ENCODE results near the gene FUT7.

The FUT7 gene

DNA sequence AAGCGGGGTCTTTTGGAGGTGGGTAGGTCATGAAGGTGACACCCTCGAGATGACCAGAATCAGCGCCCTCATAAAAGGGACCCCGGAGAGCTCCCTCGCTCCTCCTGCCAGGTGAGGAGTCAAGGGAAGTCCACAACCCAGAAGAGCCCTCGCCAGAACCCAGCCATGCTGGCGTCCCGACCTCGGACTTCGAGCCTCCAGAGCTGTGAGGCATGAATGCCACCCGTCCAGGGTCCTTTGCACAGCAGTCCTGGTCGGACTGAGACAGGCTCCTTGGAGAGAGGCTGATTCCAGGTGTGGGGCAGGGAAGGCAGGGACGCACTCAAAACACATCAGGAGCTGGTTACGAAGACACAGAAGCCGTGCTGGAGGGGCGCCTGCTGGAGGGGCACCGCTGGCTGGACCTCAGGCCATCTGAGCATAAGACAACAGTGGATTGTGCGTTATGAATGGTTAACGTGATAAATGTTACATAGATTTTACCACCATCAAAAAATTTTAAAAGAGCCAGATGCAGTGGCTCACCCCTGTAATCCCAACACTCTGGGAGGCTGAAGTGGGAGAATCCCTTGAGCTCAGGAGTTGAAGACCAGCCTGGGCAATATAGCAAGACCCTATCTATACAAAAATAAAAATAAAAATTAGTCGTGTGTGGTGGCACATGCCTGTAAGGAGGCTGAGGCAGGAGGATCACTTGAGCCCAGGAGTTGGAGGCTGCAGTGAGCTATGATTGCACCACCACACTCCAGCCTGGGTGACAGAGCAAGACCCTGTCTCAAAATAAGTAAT, 29.8 kb downstream of the FUT7 start:
- no peak for DNase-seq (ENCODE audit: low spot score)

DNA sequence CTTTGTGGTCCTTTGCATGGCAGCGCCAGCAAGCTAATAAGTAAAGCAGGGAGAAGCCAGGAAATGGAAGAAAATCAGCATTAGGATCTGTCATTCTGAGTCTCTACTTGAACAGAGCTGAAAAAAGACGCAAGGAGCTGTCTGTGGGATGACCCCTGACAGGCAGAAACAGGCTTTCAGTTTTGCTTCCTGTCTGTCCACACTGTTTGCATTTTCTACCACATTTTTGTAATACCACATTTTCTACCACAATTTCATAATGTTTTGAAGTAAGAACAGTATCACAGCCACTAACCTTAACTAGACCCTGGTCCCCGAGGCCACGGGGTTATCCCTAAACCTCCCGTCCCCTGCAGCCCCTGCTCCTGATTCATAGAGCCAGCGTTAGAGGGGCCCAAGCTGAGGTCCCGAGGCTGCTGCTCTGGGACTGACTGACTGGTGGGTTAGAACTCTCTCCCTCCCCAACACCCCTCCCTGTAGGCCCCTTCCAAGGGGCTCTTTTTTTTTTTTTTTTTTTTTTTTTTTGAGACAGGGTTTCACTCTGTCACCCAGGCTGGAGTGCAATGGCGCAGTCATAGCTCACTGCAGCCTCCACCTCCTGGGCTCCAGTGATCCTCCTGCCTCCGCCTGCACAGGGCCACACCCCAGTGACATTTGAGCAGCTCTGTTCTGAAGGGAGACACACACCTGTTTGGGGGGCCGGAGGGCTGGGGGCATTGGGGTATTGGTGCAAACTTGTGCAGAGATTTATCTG, 31.5 kb downstream of the FUT7 start:
- DNase-seq (ENCODE audit: low spot score) = peak; percentile 69

DNA sequence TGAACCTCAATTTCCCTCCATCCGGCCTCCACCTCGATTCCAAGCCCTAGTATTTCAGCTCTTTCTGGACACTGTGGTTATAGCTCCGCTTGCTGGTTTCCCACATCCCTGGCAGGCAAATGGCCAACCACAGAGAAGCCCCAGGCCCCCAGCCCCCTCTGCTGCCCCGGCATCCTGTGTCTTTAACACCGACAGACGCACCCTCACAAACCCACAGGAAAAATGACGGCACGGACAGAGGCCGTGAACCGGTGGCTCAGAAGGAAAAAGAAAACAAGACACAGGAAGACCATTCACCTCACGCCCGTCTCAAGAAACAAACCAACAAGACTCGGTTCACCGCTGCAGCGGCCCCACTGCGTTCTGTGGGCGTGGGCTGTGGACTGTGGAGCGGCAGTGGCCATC, 34.1 kb downstream of the FUT7 start:
- no peak for DNase-seq (ENCODE audit: low spot score)

DNA sequence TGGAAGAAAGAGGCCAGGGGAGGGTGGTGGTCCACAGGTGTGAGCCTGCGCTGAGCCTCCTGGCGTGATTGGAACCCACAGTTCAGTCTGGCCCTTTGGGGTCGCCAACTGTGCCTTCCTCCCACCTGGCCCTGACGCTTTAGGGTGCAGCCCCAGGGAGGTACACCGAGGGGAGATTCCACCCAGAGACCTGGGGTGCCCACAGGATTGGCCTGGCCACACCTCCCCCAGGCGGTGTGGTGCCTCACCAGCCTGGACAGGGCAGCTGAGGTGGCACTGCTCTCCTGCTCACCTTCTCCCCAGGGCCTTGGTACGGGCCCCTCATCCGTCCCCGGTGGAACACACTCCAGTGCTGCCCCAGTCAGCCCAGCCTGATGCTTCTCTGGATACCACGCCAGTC, 34.5 kb downstream of the FUT7 start:
- no peak for DNase-seq (ENCODE audit: low spot score)

DNA sequence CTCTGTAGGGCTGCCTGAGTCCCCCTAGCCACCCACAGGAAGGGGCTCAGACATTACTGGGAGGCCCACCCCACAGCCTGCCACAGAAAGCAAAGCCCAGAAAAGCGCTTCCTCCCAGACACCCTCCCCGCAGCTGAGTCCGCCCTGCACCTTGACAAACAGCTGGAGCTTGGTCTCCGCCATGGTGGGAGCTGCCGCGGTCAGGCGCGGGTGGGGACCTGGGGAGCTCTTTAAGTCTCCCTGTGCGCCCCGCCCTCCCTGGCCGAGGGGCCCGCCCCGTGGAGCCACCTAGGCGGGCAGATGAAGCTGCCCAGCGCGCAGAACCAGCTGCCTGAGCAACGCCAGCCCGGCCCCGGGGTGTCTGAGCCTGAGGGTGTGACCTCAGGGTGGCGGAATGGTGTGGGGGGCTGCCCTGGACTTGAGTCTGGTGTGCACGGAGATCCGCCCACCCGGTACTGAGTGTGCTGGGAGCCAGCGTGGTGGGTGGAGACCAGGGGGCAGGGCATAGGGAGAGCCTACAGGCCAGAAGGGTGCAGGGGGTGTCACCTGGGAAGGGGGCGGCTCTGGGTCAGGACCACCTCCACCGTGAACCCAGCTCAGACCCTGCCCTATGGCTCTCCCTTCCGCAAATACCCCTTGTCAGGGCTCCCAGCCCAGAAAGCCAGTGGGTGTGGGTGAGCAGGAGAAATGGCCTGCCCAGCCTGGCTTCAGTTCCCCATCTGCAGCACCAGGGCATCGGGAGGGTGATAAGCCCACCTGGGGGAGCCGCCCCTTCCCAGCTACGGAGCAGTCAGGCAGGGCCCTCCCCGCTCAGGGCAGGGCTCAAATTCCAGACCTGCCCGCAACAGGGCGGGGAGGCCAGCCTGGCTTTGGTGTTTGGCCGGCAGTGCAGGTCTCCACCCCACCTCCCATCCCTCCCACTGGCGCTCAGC, 35.3 kb downstream of the FUT7 start, which contains the start of gene CLIC3:
TSS of gene CLIC3 (minus strand) at position 208 of the 932 bp plus-strand sequence. CDS start at position 183, 25 bp downstream.
- DNase-seq (ENCODE audit: low spot score) = no peak

DNA sequence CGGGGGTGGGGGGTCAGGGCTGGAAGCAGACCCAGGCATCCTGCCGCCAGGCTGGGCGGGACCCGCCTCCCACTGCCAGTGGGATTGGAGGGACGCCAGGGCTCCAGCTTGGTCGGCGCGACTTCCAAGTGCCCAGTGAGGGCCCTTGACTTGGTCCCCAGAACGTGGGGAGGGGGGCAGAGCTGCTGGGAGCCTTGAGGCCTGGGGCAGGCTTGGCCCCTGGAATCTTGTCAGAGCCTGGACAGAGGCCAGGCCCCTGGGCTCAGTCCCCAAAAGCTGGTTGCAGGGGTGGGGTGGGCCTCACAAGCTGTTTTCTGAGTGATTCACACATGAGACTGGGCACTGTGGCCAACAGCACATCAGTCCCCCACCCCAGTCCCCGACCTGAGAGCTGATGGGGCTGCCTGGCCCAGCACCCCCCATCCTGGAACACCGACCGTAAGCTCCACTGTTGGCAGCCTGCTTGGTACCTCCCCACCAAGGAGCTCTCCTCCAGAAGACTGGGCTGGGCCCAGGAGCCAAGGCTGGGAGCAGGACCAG, 36.0 kb downstream of the FUT7 start:
- peak; percentile 56 for DNase-seq (ENCODE audit: low spot score)

DNA sequence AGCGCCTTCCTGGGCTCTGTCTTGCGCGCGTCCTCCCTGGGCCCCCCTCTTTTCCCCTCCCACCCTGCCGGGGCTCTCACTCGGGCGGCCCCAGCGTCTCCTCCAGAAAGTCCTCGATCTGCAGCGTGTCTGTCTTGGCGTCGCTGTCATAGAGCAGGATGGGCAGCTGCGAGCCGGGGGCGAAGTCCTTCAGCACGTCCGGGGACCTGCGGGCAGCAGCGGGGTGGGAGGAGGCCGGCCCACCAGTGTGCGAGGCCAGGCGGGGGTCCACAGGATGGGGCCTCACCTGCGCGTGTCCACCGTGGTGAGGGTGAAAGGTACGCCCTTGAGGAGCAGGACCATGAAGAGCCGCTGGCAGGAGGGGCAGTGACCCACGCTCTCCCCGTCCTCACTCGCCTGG, 36.5 kb downstream of the FUT7 start:
- DNase-seq (ENCODE audit: low spot score) = no peak

DNA sequence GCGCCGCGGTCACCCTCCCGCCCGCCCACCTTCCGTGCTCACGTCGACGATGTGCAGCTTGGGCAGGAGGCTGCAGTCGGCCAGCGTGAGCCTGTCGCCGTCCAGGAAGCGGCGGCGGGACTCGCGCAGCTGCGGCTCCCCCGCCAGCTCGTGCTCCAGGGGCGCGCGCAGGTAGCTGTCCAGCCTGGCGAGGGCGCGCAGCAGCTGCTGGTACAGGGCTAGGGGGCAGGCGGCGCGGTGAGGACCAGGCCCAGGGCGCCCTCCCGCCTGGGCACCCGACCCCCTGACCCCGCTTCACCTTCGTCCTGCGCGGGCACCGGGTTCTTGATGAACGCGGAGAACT, 37.0 kb downstream of the FUT7 start:
- no peak for DNase-seq (ENCODE audit: low spot score)

DNA sequence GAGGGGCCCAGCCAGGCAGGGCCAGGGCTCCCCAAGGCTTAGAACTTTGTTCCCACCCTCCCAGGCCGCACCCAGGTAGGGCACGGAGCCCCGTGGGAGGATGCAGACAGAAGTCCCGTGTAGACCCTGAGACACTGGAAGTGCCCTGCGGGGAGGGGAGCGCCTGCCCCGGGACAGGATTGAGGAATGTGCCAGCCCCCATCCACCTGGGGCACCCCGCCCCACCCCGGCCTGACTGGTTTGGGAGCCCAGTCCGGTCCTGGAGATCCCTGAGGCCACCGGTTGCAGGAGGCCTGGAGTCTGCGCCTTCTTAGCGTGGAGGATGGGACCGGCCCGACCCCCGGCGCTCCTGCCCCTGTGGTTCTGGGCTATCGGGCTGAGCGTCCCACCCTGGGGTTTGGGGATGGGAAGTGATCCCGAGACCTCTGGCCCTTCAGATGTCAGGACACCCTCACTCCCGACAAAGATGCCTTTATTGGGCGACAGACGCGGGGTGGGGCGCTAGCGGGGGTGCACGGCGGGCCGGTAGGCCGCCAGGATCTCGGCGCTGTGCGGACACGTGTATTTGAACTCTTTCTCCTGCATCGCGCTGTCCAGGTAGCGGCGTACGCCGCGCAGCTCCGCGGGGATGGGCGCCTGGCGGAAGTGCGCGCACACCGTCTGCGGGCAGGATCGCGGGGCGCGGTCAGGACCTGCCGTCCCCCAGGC, 37.6 kb downstream of the FUT7 start:
- no peak for DNase-seq (ENCODE audit: low spot score)

DNA sequence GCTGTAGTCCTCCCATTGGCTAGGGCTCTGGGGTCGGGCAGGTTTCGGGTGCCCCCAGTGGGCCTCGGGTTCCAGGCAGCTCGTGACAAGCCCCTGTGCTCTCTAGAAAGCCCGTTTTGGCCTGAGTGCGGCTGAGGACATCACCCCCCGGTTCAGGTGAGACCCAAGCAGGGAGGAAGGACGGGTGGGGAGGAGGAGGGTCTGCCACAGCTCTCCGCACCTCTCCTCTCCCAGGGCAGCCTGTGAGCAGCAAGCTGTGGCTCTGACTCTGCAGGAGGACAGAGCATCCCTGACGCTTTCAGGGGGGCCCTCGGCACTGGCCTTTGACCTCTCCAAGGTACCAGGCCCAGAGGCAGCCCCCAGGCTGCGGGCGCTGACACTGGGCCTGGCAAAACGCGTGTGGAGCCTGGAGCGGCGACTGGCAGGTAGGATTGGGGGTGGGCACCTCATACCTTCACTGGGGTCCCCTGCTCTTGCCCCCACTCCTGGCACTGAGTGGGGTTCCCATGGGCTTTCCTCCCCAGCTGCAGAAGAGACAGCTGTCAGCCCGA, 39.0 kb downstream of the FUT7 start:
- no peak for DNase-seq (ENCODE audit: low spot score)

DNA sequence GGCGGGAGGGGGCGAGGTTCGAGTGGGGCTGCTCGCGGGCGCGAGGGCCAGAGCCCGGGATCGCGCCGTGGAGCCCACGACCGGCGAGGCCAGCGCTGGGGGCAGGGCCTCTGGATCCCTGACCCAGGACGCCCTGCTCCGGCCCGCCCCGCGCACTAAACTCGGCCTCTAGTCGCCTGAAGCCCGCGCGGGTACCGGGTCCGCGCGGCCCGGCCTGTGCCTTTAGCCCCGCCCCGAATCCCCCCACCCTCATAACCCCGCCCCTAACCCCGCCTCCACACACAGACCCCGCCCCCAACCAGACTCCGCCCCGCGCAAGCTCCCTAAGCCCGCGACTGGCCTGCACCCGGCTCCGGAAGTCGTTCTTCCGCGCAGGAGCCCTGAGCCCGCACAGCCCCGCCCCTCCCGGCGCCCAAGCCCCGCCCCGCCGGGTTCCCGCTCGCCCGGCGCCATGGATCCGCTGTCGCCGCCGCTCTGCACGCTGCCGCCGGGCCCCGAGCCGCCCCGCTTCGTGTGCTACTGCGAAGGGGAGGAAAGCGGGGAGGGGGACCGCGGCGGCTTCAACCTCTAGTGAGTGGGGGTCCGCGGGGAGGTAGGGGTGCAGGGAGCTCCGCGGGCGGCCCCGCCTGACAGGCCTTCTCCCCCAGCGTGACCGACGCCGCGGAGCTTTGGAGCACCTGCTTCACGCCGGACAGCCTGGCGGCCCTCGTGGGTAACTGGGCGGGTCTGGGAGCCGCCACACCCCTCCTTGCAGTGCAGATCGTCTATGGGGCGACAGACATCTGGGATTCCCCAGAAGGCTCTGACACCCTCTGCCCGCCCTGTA, 39.7 kb downstream of the FUT7 start, which contains the start of gene PAXX:
TSS of gene PAXX (plus strand) at position 430 of the 826 bp plus-strand sequence. CDS start at position 452, 22 bp downstream.
- peak; percentile 98 for DNase-seq (ENCODE audit: low spot score)

DNA sequence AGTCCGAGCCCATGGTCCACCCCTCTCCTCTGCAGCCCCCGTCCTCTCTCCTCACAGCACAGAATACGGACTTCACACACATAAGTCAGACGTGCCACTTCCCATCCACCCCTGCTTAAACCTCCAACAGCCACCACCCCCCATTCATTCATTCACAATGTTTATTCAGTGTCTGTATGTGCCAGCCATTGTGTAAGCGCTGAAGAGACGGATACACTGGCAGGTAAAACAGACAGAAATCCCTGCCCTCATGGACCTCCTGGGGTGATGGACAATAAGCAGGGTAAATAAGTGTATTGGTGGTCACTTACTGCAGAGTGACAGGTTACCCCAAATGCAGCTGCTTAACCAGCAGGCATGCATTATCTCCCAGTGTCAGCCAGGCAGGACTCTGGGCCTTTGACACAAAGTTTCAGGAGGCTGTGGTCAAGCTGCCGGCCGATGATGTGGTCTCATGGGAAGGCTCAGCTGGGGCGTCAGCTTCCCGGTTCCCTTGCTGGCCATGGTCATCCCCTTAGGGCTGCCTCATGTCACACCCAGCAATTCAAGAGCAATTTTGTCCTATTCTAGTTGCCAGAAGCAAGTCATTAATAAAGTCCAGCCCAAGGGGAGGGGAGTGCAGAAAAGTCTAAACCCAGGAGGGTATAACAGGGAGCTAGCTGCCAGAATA, 41.5 kb downstream of the FUT7 start:
- no peak for DNase-seq (ENCODE audit: low spot score)

DNA sequence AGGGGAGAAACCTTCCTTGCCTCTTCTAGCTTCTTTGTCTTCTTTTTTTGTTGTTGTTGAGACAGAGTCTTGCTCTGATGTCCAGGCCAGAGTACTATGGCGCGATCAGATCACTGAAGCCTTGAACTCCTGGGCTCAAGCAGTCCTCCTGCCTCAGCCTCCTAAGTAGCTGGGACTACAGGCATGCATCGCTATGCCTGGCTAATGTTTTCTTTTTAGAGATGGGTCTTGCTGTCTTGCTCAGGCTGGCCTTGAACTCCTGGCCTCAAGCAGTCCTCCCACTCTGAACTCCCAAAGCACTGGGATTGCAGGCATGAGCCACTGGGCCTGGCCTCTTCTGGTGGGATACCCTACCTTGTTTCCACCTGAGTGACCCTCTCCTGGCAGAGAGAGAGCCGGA, 43.0 kb downstream of the FUT7 start:
- DNase-seq (ENCODE audit: low spot score) = no peak

DNA sequence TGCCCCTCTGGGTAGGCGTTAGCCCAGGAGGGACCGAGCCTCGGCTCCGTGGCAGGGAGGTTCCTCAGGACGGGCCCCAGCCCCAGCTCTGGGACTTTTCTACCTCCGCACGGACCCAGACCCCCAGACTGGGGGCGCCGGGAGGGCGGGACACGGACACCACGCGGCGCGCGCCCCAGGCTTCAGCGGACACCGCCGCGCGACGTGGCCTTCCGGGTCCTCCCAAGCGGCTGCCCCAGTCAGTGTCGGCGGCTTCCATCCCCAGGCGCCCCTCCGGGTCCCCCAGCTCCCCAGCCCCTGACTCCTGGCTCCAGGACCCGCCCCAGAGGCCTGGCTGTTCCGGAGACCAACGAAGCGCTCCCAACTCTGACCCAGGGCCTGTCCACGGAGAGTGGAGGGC, 46.0 kb downstream of the FUT7 start:
- DNase-seq (ENCODE audit: low spot score) = no peak

DNA sequence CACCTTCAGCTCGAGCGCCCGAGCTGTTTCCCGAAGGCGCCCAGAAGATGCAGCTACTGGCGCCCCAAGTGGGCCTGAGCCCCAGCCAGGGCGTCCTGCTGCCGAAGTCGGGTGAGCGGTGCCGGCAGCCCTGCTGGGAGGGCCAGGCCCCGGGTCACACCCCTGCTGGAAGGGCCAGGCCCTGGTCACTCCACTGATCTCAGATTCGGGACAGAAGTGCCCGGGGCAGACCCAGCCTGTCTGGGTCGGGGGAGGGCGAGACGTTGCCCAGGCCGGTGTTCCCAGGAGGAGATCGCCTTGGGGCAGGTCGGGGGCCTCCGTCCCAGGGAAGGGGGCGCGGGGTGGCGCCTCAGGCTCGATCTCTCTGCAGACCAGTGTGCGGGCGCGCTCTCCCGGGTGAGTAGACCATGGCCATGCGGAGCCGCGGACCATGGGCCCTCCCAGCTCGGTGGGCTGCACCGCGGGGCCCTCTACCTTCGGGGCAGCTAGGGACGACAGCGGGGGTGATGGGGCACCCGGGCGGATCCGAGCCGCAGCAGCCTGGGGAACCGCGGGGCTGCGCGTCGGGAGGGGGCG, 46.8 kb downstream of the FUT7 start:
- no peak for DNase-seq (ENCODE audit: low spot score)

DNA sequence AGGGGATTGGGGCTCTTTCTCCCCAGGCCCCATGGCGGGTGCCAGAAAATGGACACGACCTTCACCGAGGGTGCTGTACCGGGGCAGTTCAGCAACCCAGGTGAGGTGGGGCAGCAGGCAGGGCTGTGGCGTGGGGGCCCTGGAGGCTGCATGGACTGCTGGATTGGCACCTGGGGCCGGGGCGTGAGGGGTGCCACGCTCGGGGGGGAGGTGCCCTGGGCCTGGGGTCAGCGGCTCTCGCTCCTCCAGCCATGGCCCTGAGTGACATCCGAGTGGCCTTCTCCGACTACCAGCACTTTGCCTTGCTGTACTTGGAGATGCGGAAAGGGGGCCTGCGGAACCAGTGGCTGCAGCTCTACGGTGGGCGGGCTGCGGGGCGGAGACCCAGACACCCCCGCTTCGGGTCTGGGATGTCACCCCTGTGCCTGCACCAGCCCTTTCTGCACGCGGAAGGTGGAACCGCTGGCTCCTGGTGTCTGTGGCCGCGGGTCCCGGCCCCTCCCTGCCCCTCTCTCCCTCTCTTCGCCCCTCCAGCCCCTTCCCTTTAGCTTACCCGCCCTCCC, 47.3 kb downstream of the FUT7 start:
- no peak for DNase-seq (ENCODE audit: low spot score)

DNA sequence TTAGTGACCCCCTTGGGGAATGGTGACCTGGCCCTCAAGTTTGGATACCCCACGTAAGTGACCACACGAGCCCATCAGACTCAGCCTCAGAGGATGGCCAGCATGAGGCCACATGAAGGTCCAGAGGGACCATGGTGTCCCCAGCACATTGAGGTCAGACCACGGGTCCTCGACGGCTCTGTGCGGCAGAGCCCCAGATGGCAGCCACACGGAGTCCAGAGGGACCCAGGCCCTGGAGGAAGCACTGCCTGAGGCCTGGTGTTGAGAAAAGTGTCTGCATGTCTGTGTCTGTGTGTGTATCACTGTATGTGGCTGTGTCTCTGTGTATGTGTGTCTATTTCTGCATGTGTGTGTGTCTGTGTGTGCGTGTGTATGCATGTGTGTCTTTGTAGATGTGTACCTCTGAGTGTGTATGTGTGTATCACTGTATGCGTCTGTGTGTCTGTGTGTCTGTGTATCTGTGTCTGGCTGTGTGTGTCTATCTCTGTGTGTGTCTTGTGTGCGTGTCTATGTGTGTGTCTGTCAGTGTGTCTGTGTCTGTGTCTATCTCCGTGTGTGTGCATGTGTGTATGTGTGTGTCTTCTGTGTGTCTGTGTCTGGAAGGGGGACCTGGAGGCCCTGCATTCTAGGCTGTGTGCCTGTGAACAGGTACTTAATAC, 48.1 kb downstream of the FUT7 start:
- DNase-seq (ENCODE audit: low spot score) = no peak

DNA sequence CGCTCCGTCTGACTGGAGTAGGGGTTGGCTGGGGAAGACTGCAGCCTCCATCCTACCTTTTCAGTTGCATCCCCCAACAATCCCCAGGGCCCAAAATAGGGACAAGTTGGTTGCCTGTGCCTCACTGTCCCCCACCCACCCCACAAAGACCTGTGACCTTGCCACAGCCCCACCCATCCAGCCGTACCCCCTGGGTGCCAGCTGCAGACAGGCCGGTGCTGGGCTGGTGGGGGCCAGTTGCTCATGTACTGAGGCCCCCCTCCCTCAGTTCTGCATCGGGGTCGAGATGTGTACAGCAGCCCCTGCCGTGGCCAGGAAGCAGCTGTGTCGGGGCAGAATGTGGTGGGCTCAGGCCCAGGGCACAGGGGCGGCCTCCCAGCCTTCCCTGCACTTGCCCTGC, 48.7 kb downstream of the FUT7 start:
- DNase-seq (ENCODE audit: low spot score) = no peak
